ENCODE measurements around the gene ARSD.
"Not testable (repeated sequence)": the region's sequence is repeated elsewhere in the genome, so short reads cannot be mapped to it uniquely, and the experiment has no call there.

ARSD gene, protein sequence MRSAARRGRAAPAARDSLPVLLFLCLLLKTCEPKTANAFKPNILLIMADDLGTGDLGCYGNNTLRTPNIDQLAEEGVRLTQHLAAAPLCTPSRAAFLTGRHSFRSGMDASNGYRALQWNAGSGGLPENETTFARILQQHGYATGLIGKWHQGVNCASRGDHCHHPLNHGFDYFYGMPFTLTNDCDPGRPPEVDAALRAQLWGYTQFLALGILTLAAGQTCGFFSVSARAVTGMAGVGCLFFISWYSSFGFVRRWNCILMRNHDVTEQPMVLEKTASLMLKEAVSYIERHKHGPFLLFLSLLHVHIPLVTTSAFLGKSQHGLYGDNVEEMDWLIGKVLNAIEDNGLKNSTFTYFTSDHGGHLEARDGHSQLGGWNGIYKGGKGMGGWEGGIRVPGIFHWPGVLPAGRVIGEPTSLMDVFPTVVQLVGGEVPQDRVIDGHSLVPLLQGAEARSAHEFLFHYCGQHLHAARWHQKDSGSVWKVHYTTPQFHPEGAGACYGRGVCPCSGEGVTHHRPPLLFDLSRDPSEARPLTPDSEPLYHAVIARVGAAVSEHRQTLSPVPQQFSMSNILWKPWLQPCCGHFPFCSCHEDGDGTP

DNA sequence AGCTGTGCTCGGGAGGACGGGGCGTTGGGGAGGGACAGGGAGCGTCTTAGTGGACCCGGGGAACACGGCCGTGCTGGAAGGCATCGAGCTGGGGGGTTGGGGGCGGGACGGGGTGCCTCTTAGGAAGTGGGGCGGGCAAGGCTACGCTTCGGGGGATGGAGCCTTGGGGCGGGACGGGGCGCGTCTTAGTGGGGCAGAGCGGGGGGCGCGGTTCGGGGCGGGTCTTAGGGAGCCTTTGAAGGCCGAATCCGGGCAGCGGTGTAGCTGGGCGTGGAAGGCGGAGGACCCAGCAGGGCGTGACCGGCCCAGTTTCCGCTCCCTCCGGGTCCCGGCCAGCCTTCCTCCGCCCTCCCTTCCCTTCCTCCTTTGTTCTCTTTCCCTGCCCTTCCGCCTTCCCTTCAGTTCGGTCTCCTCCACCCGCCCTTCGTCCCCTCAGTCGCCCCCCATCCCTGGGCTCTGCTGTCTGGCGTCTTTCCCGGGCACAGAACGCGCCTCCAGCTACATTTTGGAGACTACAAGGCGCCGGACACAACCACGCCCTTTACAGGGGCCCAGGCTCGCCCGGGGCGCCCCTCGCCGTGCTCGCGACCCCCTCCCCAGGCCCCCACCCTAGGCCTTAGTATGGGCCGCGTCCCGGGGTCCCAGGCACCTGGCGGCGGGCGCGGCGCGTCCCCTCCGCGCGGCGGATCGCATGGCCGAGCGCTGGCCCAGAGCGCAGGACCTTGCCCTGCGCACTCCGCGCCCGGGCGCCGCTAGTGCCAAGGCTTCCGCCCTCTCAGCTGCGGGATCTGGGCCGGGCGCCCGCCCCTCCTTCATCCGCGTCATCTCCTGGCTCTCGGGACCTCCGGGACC, at the start of gene ARSD:
Gene ARSD (minus strand): TSS at position 757 of the 852 bp plus-strand sequence. CDS start 64 bp downstream, at position 693.
- intact Hi-C loops (cut with DNase I), result no loop called here
- peak; percentile 20 to 82 (median 64) for DNase-seq

DNA sequence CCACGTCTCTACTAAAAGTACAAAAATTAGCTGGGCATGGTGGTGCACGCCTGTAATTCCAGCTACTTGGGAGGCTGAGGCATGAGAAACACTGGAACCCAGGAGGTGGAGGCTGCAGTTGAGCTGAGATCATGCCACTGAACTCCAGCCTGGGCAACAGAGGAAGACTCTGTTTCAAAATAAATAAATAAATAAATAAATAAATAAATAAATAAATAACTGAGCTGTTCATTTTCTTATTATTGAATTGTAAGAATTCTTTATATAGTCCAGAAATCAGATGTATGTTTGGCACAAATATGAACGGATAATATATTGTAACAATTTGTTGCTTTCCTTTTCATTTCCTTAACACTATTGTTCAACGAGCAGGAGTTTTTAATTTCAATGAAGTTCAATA, 49.5 kb upstream of the ARSD start:
- intact Hi-C loops (cut with DNase I); DNase-seq: not testable (repeated sequence)

DNA sequence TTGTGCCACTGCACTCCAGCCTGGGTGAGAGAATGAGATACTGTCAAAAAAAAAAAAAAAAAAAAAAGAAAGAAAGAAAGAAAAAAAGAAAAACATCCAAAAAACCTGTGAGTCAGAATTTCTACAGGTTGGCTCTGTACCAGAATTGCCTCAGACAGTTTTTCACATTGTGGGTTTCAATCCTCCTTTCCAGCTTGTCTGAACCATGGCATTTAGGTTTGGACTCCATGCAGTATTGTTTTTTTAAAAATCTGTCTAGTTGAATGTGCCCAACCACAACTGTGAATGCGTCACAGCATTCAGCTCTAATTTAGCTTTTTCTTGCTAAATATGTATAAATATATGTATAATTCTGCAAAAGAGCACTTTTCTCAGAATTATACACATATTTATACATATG, 45.8 kb upstream of the ARSD start:
- no peak for DNase-seq
- intact Hi-C loops (cut with DNase I), result no loop called here

DNA sequence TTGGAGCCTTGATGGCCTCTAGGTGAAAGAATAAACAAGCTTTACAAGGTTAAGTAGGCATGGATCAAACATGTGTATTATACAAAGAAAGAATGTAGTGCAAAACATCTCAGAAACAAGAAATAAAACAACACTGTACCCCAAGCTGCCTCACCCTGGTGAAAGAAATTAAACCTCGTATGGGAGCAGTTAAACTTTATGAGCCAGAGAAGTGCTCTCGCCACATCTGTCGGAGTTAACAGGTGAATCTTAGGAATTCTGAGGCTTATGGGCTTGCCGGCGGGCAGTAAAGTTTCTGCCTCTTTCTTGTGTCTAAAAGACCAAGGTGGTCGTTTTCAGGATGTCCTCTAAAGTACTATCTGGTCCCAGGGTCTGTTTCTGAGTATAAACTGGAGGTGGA, 43.3 kb upstream of the ARSD start:
- intact Hi-C loops (cut with DNase I), result no loop called here
- DNase-seq, result no peak

DNA sequence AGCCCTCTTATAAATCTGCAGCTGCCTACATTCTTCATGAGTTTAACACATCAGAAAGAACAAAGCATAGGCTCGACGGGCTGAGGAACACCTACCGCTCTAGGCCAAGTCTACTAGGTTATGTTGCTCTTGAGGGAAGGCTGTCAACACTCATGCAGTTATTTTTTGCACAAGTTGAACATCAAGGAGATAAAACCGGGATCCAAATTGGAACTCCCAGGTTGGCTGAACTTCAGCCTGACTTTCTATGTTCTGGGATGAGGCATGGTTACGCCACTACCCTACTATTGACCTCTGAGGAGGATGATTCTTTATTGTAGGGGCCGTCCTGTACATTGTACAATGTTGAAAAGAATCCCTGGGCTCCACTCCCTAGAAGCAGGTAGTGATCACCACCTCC, 39.9 kb upstream of the ARSD start:
- intact Hi-C loops (cut with DNase I), result no loop called here
- DNase-seq, result no peak

DNA sequence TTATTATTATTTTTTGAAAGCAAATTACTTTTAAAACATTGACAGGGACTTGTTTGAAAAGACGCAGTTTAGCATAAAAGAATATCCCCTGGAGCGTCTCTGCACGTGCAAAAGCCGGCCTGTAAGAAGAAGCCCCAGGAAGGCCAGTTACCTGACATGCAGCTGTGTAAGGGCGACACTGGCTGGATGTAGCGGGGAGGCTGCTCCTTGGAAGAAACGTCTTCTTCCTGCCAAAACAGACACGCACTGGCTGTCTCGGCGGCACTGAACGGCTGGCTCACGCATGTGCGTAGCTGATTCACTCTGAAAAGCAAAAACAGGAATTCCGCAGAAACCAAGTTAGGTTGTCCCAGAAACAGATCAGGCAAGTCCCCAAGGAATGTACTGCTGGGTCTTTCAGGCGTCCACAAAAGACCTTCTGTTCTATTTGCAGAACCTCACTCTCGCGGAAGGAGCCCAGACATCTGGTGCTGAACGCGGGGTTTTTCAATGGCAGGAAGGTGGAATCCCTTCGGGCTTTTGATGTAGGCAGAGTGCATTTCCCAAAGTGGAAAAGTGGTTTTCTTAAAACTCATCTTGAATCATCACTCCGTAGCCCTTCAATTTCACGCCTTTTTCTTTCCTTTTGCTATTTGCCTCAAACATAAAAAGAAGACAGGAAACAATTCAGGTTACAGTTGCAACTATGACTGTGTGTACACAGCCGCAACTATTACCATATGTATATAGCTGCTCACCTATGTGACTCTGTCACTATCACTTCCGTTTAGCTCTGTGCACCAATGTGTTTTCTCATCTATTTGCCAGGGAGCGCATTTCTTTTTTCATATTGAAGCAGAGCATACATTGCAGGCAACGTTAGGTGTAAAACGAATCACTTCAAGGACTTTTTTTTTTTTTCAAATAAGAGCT, 39.1 kb upstream of the ARSD start:
- DNase-seq, result peak; percentile 6 to 78 (median 54)
- intact Hi-C loops (cut with DNase I), result no loop called here

DNA sequence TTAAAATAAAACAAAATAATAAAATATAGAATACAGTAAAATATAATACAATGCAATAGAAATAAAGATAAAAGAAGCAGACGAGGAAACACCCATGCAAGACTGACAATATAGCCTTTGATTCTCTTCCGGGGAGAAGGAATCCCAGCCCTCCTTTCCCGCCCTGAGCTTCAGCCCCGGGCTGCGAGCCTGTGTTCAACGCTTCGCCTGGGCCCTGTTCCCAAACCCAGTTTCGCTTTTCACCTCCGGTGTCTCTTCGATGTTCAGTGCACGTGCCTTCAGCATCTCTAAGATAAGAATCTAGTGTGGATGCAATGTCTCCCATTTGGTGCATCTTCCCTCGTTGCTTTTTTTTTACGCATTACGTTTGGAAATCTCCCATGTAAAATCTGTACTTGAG, 38.4 kb upstream of the ARSD start:
- intact Hi-C loops (cut with DNase I), result no loop called here
- DNase-seq, result peak in 2 of 42 donors; percentile 2 to 7

DNA sequence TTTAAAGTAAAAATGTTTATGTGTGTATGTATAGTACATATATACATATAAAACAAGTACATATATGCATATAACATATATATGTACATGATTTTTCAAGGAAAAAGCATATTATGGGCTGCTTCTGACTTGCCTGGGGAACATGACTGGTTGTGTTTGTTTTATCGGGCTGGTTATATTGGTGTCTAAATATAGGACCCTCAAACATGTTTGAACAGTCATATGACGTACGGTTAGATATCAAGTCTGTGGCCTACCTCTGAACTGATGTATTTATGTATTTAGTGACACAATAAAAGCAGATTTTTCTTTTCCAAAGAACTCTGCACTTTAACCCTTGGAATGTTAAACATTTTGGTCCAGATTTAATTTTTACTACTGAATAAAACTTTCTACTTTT, 37.9 kb upstream of the ARSD start:
- no peak for DNase-seq
- intact Hi-C loops (cut with DNase I), result no loop called here

DNA sequence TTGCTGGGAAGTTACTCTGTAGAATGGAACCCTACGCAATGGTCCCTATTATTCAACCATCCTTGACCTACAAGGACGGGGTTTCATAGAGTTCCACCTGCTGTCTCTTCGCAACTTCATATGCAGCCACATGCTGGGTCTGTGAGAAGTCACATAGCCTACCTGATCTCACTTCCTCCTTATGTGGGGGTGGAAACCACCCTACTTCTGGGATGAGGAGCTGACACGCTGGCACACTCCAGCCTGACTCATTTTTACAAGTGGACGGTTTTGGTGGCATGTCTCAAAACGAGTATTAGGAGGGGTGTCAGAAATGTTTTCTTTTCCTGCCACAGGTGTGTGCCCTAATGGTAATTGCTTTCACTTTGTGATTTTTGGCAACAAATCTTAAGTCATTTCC, 36.8 kb upstream of the ARSD start:
- intact Hi-C loops (cut with DNase I), result no loop called here
- DNase-seq, result no peak

DNA sequence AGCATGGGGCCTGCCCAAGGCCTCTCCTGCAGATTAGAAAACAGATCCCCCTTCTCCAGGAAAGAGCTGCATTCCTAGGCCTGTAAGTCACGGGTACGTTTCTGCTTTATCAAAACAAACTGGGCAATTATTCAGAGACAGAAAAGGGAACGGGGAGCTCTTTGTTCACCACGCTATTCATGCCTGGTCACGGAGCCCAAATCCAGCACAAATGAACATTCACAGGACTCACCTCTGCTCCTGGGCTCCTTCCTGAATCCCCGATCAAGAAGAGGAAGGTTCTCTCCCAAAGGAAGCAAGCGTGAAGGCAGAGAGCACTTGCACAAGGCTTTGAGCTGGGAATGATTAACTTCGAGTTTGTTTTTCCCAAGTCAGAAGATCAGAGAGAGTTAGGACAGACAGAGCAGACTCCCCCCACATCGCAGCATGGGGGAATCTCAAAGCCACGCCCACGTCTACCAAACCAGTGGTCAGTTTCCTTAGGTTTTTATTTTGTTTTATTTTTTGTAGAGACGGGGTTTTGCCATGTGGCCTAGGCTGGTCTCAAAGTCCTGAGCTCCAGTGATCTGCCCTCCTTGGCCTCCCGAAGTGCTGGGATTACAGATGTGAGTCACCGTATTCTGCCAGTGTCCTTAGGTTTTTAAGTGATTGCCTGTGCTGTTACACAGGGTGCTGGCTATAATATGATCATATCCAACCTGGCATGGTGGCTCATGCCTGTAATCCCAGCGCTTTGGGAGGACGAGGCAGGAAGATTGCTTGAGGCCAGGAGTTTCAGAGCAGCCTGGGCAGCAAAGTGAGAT, 35.1 kb upstream of the ARSD start:
- DNase-seq; intact Hi-C loops (cut with DNase I): not testable (repeated sequence)

DNA sequence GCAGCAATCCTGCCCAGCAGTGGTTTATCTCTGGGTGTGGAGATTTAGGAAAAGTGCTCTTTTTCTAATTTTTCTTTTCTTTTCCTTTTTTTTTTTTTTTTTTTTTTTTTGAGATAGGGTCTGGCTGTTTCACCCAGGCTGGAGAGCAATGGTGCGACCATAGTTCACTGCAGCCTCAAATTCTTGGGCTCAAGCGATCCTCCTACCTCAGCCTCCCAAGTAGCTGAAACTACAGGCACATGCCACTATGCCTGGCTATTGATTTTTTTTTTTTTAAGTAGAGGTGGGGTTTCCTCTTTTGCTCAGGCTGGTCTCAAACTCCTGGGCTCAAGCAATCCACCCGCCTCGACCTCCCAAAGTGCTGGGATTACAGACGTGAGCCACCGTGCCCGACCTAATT, 34.3 kb upstream of the ARSD start:
- intact Hi-C loops (cut with DNase I); DNase-seq: not testable (repeated sequence)

DNA sequence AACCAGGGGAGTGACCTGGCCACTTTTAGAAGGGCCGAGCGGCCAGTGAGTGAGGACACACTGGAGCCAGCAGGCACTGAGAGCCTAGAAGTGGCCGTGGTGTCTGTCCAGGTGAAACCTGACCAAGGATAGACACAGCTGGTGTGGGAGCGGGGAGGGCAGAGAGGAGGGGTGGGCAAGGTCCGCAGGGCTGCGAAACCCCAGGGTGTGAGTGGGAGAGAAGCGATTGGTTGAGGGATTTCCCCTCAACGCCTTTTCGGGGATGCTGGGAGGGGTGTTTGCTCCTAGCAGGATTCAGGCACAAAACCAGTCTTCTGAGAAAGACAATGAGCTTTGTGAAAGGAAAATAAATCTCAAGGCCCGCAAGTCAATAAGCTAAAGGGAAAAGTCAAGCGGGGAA, 33.2 kb upstream of the ARSD start:
- no peak for DNase-seq
- intact Hi-C loops (cut with DNase I), result no loop called here

DNA sequence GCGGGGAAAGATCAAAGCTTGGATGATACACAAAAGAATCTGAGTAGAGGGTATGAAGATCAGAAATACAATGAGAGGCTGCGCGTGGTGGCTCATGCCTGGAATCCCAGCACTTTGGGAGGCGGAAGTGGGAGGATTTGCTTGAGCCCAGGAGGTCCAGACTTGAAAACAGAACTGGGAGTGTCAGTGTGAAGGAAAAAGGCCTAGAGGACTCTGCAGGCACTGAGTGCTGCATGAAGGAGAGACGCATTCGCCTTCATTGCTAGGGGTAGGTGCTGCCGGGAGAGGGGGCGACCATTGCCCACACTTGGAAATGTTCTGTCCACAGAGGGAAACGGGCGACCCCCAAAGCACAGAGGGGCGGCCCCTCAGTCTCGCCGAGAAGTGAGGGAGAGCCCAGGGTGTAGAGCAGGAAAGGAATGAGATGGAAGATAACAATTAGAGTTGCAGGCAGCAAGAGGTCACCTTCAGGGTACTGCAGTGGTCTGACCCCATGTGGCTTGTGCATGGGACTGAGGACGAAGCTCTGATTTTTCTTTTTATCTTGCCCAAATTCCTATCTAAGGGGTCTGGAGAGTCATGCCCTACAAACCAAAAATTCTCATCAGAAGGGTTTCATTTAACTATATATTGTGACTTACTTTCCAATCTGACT, 31.8 kb upstream of the ARSD start:
- intact Hi-C loops (cut with DNase I), result no loop called here
- DNase-seq, result no peak

DNA sequence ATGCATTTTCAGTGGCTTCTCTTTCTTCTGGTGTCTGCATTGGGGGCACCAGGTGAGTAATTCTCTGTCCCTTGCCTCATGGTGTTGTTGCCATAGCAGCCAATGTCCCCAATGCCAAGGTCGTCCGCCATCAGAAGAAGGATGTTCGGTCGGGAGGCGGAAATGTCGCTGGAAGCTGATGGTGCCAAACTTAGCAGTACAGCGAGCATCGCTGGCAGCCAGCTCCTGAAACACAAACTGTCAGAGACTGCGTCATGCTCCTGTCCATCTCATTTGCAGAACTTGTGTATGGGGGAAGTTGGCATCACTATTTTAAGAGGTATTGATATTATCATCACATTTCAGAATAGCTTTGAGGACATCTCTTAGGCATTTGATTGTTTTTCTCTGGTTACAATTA, 29.1 kb upstream of the ARSD start:
- no peak for DNase-seq
- intact Hi-C loops (cut with DNase I), result no loop called here

DNA sequence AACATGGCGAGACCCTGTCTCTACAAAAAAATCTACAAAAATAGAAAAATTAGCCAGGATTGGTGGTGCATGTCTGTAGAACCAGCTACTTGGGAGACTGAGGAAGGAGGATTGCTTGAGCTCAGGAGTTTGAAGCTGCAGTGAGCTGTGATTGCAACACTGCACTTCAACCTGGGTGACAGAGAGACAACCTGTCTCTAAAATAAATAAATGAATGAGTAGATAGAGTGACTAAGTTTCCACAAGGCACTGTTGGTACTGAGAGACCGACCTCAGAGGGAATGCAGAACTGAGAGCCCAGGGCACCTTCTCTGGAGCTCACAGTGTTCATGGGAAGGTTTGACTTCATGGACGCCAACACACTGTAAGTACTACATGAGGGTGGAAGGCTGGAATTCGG, 26.7 kb upstream of the ARSD start:
- no peak for DNase-seq
- intact Hi-C loops (cut with DNase I), result no loop called here

DNA sequence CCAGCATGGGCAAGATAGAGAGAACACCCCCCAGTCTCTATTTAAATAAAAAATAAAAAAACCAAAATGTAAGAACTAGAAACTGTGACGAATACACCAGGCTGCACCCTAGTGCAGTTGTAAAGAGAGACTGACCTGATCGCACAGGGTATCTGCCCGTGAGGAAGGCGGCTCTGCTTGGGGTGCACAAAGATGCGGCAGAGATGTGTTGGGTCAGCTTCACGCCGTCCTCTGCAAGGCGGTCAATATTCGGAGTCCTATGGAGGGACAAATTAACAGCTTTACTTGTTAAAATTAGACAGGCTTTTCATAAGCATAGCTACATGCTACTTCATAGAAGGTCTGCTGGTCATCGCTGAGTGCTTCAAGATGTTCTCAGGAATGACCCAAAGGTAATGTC, 26.1 kb upstream of the ARSD start:
- intact Hi-C loops (cut with DNase I), result no loop called here
- no peak for DNase-seq

DNA sequence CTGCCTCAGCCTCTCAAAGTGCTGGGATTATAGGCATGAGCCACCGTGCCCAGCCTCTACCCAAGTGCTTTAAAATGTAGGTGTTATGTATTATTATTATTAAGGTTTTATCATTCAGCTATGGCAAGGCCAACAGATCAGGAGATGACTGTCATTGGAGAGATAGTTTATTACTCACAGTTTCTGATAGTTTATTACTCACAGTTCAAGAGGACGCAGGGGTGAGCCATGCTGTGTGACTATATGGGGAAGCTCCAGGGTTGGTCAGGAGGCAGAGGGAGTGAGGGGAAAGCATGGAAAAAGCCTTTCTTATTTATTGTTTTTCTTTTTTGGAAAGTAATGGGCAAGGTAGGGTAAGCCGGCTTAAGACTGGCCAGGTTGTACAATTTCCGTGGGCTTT, 25.4 kb upstream of the ARSD start:
- DNase-seq, result no peak
- intact Hi-C loops (cut with DNase I), result no loop called here

DNA sequence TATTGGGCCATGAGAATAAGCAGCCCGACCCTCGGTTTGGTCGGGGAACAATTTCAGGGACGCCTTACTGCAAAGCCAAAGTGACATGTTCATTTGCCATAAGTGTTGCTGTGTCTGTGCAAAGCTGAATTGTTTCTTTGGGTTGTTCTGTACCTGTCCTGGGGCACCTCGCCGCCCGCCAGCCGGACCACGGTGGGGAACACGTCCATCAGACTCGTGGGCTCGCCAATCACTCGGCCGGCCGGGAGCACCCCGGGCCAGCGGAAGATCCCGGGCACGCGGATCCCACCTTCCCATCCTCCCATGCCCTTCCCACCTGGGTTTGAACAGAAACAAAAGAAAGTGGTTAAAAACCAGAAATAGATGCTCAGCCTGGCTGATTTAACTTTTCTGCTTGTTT, 8.8 kb upstream of the ARSD start:
- intact Hi-C loops (cut with DNase I); DNase-seq: not testable (repeated sequence)
